ENCODE measurements around the gene STIM2.

The STIM2 gene

DNA sequence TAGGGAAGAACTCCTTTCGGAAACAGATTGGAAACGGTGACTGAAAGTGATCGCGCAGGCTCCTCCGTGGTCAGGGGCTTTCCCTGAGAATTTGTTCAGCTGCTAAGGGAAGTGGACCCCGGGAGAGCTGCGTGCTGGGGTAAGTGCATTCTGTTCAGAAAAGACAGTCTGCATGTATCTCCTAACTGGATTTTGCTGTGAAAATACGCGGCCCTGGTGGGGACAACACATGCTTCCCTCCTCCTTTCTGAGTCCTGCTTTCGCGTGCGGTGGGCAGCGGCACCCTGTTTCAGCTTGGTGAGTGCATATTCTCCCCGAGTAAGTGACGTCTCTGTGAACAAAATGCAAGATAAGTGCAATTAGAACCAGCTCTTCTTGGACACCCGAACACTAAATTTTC, 195.6 kb downstream of the STIM2 start:
- H3K27ac ChIP-seq: no peak overlapping the region
- H3K4me3 ChIP-seq: no peak overlapping the region

- no peak overlapping the region for H3K4me3 ChIP-seq
- no peak overlapping the region for H3K27ac ChIP-seq
Observed at GRCh38 chr4:27057053-27057452, 196.4 kb downstream of the STIM2 start.

- H3K27ac ChIP-seq: no peak overlapping the region
Observed at GRCh38 chr4:27057662-27058061, 197.0 kb downstream of the STIM2 start.

GRCh38 chr4:27058819-27059406, 198.3 kb downstream of the STIM2 start:
- Histone ChIP-seq H3K4me3 (no peak overlapping the region), H3K27ac (no peak overlapping the region)

More at GRCh38 chr4:27057662-27058061, 197.0 kb downstream of the STIM2 start:
- H3K4me3 ChIP-seq: no peak overlapping the region

- Histone ChIP-seq H3K4me3 (no peak overlapping the region), H3K27ac (no peak overlapping the region)
Observed at GRCh38 chr4:27059446-27059845, 198.8 kb downstream of the STIM2 start.

- Histone ChIP-seq H3K4me3 (no peak overlapping the region), H3K27ac (no peak overlapping the region)
Observed at GRCh38 chr4:27062256-27062655, 201.6 kb downstream of the STIM2 start.

DNA sequence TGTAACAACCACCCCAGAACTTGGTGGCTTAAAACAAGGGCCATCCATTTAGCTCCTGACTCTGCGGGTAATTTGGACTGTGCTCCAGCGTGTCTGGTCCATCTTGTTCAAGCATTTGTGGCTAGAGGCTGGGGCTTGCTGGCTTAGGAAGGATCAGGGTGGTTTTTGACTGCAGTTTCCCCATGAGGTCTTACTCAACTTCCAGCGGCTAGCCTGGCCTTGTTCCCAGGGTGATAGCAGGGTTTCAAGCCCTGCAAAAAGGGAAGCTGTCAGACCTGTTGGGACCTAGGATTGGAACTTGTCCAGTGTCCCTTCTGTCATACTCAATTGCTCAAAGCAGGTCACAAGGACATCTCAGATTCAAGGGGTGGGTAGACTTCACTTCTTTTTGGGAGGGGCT, 205.9 kb downstream of the STIM2 start:
- no peak overlapping the region for H3K4me3 ChIP-seq
- H3K27ac ChIP-seq: no peak overlapping the region

DNA sequence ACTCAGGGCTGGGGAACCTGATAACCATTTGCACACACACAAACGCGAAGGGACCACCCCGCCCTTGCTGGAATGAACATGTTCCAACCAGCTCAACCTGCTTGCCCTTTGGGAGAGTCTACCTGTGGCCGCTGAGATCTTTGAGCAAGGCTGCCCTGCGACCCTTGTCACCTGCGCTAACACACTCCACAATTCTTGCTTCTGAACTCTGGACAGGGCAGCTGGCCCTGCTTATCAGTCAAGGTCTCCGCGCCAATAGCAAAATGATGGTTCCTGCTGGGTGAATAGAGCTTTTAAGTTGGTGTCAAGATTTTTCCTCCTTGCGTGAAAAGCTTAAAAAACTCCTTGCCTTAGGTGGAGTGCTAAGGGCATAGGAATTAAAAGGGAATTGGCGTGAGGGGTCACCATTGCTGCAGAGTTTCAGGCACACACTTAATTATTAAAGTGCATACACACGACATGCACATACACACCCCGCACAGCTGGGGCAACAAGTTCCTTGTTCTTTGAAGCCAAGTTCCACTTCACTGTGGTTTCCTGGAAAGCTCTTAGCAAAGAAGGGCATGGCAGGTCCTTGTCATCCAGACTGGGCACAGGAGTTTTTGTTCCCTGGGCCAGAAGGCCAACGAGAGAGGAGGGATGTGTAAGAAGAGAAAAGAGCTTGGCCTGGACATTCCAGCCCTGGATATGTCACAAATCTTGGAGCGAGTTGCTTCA, 207.7 kb downstream of the STIM2 start:
- Histone ChIP-seq H3K27ac (no peak overlapping the region), H3K4me3 (no peak overlapping the region)

All from skin epidermis (tissue), 12 donors.